Colonic mucosa (tissue), 4 donors: Measurements from ENCODE around the gene NMBR. TPM values are rescaled to one million over a fixed set of nuclear protein-coding genes. Genes with fewer than 3 reads are reported as not detected.
"Not testable (repeated sequence)": the region's sequence is repeated elsewhere in the genome, so short reads cannot be mapped to it uniquely, and the experiment has no call there.

ENCODE experiments used
- DNase-seq: peaks from one replicate; pipeline ENCODE4 v3.0.0-alpha.2; 2020
- H3K27ac ChIP-seq: fragments of 200-600 bp; one replicate; pipeline ENCODE4 v1.8.0; 2021
- H3K27me3 ChIP-seq: fragments of 200-600 bp; one replicate; pipeline ENCODE4 v1.8.0; 2021
- H3K36me3 ChIP-seq: fragments of 200-600 bp; one replicate; pipeline ENCODE4 v1.8.0; 2021
- H3K4me1 ChIP-seq: fragments of 200-600 bp; one replicate; pipeline ENCODE4 v1.8.0; 2021; ENCODE audit warnings: mild to moderate bottlenecking
- H3K4me3 ChIP-seq: fragments of 200-600 bp; one replicate; pipeline ENCODE4 v1.8.0; 2021
- H3K9ac ChIP-seq, 2 donors: one replicate each; pipeline ENCODE4 v1.7.0; 2013; ENCODE audit warnings: control low read depth in 2 of 2, low read depth in 2 of 2, low read length in 2 of 2
- H3K9me3 ChIP-seq: fragments of 200-600 bp; one replicate; pipeline ENCODE4 v1.8.0; 2021
- CTCF ChIP-seq: fragments of 200-600 bp; IDR thresholded peaks from one replicate; pipeline ENCODE4 v1.8.0; 2022; ENCODE audit warnings: antibody characterized with exemption, mild to moderate bottlenecking
- intact Hi-C: fragments of 100-400 bp; cut with DNase I; formaldehyde crosslinking; loops from one replicate; pipeline ENCODE4 v1.14.1; 2022
- total RNA-seq, 2 donors: library from RNA; stranded (reverse); fragmentation: NEBNext Ultra II Directional in 1 of 2; extraction: Animal tissue kit (Norgen Biotek cat#: 25700) in 1 of 2; gene quantifications; one replicate each; pipeline ENCODE4 v1.2.1, GENCODE V29; 2021
- donor health status: healthy.
- donor health status: DM: no; HTN: no; CAD: no.
- donor health status: DM: no; HTN: no; CAD: no.

The NMBR gene
- total RNA-seq = not detected

- Histone ChIP-seq H3K27ac (peak within 1 kb of the TSS; percentile 42), H3K4me3 (peak within 1 kb of the TSS; percentile 69), H3K9me3 (no peaks in the 10 kb centered on the region), H3K36me3 (no peaks in the 10 kb centered on the region), H3K4me1 (peaks cover 11% of the 10 kb centered on the region), H3K27me3 (no peaks in the 10 kb centered on the region), H3K9ac (peak within 1 kb of the TSS; percentile 64 to 82)
- TF ChIP-seq CTCF = peak; percentile 72
- DNase-seq = peak; percentile 99
- intact Hi-C loops = loop anchor here (5.0 kb wide), 1 partner anchor 240 kb away; no protein-coding TSS in a partner anchor
These were observed at the start of gene NMBR, which contains the start of gene VTA1 for GRCh38 chr6:142146828-142147662. Gene NMBR (minus strand): TSS chr6:142147122. CDS start chr6:142088658, 58,464 bp downstream. Gene VTA1 (plus strand): TSS chr6:142147263. CDS start chr6:142147288, 25 bp downstream.

GRCh38 chr6:142195862-142196541 is 49.1 kb upstream of the NMBR start:
- H3K9me3 ChIP-seq = no peaks in the 10 kb centered on the region
- H3K27ac ChIP-seq = no peak overlapping the region
- H3K9ac ChIP-seq = no peak overlapping the region
- TF ChIP-seq CTCF = no peak
- intact Hi-C loops = no loop called here
- H3K4me1 ChIP-seq = no peaks in the 10 kb centered on the region
- no peak for DNase-seq
- H3K27me3 ChIP-seq = no peaks in the 10 kb centered on the region
- no peak overlapping the region for H3K4me3 ChIP-seq
- H3K36me3 ChIP-seq = no peaks in the 10 kb centered on the region

GRCh38 chr6:142193621-142194020 is 46.7 kb upstream of the NMBR start:
- no peak overlapping the region for H3K4me3 ChIP-seq
- no peak overlapping the region for H3K9ac ChIP-seq
- no peaks in the 10 kb centered on the region for H3K27me3 ChIP-seq
- H3K9me3 ChIP-seq = no peaks in the 10 kb centered on the region
- H3K36me3 ChIP-seq = no peaks in the 10 kb centered on the region
- intact Hi-C loops = no loop called here
- no peak for TF ChIP-seq CTCF
- H3K27ac ChIP-seq = no peak overlapping the region
- H3K4me1 ChIP-seq = no peaks in the 10 kb centered on the region
- DNase-seq = no peak

- no peak for TF ChIP-seq CTCF
- H3K9me3 ChIP-seq = no peaks in the 10 kb centered on the region
These were observed 45.4 kb upstream of the NMBR start for GRCh38 chr6:142192343-142192742.

GRCh38 chr6:142189057-142189456 is 42.1 kb upstream of the NMBR start:
- no peak for TF ChIP-seq CTCF
- no peaks in the 10 kb centered on the region for H3K9me3 ChIP-seq
- intact Hi-C loops = no loop called here
- H3K27ac ChIP-seq = no peak overlapping the region
- H3K36me3 ChIP-seq = no peaks in the 10 kb centered on the region
- H3K27me3 ChIP-seq = no peaks in the 10 kb centered on the region
- no peaks in the 10 kb centered on the region for H3K4me1 ChIP-seq
- H3K4me3 ChIP-seq = no peak overlapping the region
- no peak overlapping the region for H3K9ac ChIP-seq
- DNase-seq = no peak

More at GRCh38 chr6:142192343-142192742, 45.4 kb upstream of the NMBR start:
- H3K36me3 ChIP-seq = no peaks in the 10 kb centered on the region
- no peak overlapping the region for H3K27ac ChIP-seq
- no peak overlapping the region for H3K4me3 ChIP-seq
- H3K4me1 ChIP-seq = no peaks in the 10 kb centered on the region
- H3K27me3 ChIP-seq = no peaks in the 10 kb centered on the region
- DNase-seq = no peak
- H3K9ac ChIP-seq = no peak overlapping the region
- intact Hi-C loops = no loop called here

GRCh38 chr6:142188341-142188740 is 41.4 kb upstream of the NMBR start:
- H3K36me3 ChIP-seq, H3K4me1 ChIP-seq, H3K4me3 ChIP-seq, intact Hi-C loops, H3K9me3 ChIP-seq, H3K27ac ChIP-seq, H3K9ac ChIP-seq, DNase-seq, H3K27me3 ChIP-seq: not testable (repeated sequence)
